ENCODE measurements around the gene TGIF1. TPM values are rescaled to one million over a fixed set of nuclear protein-coding genes. Genes with fewer than 3 reads are reported as not detected.
"Not testable (repeated sequence)": the region's sequence is repeated elsewhere in the genome, so short reads cannot be mapped to it uniquely, and the experiment has no call there.

TGIF1 gene
- total RNA-seq, 1 donor from 2014 or later, result 441 TPM

GRCh38 chr18:3408107-3408506, 41.9 kb upstream of the TGIF1 start:
- DNase-seq (ENCODE audit: low read depth) (no peak), FAIRE-seq (no peak)
- Histone ChIP-seq H3K36me3 (ENCODE audit: control insufficient read depth, insufficient read depth, low read length) (no peaks in the 10 kb centered on the region), H3K27me3 (ENCODE audit: control insufficient read depth, insufficient read depth, low read length) (no peaks in the 10 kb centered on the region), H3K4me3 (ENCODE audit: low read depth, low read length) (no peak overlapping the region)
- TF ChIP-seq, protein P1, sequence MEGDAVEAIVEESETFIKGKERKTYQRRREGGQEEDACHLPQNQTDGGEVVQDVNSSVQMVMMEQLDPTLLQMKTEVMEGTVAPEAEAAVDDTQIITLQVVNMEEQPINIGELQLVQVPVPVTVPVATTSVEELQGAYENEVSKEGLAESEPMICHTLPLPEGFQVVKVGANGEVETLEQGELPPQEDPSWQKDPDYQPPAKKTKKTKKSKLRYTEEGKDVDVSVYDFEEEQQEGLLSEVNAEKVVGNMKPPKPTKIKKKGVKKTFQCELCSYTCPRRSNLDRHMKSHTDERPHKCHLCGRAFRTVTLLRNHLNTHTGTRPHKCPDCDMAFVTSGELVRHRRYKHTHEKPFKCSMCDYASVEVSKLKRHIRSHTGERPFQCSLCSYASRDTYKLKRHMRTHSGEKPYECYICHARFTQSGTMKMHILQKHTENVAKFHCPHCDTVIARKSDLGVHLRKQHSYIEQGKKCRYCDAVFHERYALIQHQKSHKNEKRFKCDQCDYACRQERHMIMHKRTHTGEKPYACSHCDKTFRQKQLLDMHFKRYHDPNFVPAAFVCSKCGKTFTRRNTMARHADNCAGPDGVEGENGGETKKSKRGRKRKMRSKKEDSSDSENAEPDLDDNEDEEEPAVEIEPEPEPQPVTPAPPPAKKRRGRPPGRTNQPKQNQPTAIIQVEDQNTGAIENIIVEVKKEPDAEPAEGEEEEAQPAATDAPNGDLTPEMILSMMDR (IDR thresholded peaks at IDR 0.05; ENCODE audit: insufficient read depth, low read length, severe bottlenecking), result no peak

GRCh38 chr18:3409811-3410210, 40.2 kb upstream of the TGIF1 start:
- Histone ChIP-seq H3K27me3 (ENCODE audit: control insufficient read depth, insufficient read depth, low read length) (no peaks in the 10 kb centered on the region), H3K4me3 (ENCODE audit: low read depth, low read length) (no peak overlapping the region), H3K36me3 (ENCODE audit: control insufficient read depth, insufficient read depth, low read length) (no peaks in the 10 kb centered on the region)
- FAIRE-seq (no peak), DNase-seq (ENCODE audit: low read depth) (no peak)
- TF ChIP-seq, protein P1 (IDR thresholded peaks at IDR 0.05; ENCODE audit: insufficient read depth, low read length, severe bottlenecking), result no peak

DNA sequence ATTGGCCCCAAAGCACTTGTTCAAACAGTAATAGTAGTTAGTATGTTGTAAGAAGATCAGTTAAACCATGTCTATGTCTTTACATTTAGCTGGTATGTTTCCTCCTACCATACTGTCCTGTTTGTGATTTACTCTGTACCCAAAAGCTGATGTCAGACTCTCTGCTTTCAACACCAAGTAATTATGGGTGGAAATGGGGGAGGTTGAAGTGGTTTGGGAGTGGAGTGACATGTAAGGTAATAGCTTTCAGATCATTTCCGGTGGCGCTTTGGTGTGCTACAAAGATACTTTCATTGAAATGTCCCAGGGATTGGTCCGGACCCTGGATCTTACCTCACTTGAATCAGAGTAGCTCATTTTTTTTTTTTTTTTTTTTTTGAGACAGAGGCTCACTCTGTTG, 39.7 kb upstream of the TGIF1 start:
- FAIRE-seq (no peak), DNase-seq (ENCODE audit: low read depth) (no peak)
- H3K27me3 ChIP-seq (ENCODE audit: control insufficient read depth, insufficient read depth, low read length), result no peaks in the 10 kb centered on the region
- no peak overlapping the region for H3K4me3 ChIP-seq (ENCODE audit: low read depth, low read length)
- no peaks in the 10 kb centered on the region for H3K36me3 ChIP-seq (ENCODE audit: control insufficient read depth, insufficient read depth, low read length)
- TF ChIP-seq, protein P1 (IDR thresholded peaks at IDR 0.05; ENCODE audit: insufficient read depth, low read length, severe bottlenecking), result no peak

- H3K36me3 ChIP-seq (ENCODE audit: control insufficient read depth, insufficient read depth, low read length); DNase-seq (ENCODE audit: low read depth); FAIRE-seq; H3K4me3 ChIP-seq (ENCODE audit: low read depth, low read length); H3K27me3 ChIP-seq (ENCODE audit: control insufficient read depth, insufficient read depth, low read length): not testable (repeated sequence)
Measured at GRCh38 chr18:3410876-3411275, 39.1 kb upstream of the TGIF1 start.

DNA sequence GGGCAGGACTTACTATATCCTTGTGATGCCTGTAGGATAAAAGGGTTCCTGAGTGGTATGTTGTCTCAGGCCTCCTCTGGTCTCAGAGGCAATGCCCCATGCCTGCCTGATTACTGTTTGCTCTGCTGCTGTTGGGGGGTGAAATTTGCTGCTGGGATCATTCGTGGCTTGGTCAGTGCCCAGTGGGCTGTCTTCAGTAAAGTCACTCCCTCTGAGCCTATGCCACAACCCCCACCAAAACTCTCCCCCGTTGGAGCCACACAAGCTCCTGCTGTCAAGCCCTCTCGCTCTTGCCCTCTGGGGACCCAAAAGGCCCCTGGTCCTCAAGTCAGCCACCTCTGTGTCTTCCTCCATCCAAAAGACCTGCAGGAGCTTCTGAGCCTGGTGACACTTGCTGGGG, 38.6 kb upstream of the TGIF1 start:
- Histone ChIP-seq H3K27me3 (ENCODE audit: control insufficient read depth, insufficient read depth, low read length) (no peaks in the 10 kb centered on the region), H3K4me3 (ENCODE audit: low read depth, low read length) (no peak overlapping the region), H3K36me3 (ENCODE audit: control insufficient read depth, insufficient read depth, low read length) (no peaks in the 10 kb centered on the region)
- DNase-seq (ENCODE audit: low read depth) (no peak), FAIRE-seq (no peak)
- TF ChIP-seq, protein P1 (IDR thresholded peaks at IDR 0.05; ENCODE audit: insufficient read depth, low read length, severe bottlenecking), result no peak

DNA sequence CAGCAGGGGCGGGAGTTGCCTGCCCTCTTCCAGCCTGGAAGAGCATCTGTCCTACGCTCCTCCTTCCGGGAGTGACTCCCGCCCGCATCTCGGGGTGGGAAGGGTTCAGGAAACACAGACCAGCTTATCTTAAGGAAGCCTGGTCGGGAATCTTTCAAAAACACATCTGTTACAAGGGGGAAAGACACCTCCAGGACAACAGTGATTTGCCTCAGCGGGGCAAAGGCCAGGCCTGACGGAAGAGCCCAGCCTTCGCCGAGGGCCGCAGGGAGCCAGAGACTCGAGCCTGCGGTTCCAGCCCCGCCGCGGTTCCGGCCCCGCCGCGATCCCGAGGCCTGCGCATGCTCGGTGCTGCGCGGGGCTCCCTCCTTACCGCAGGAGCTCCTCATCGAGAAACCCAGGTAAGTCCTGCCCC, 38.1 kb upstream of the TGIF1 start:
- Histone ChIP-seq H3K4me3 (ENCODE audit: low read depth, low read length) (peak overlapping the region; percentile 11), H3K27me3 (ENCODE audit: control insufficient read depth, insufficient read depth, low read length) (no peaks in the 10 kb centered on the region), H3K36me3 (ENCODE audit: control insufficient read depth, insufficient read depth, low read length) (no peaks in the 10 kb centered on the region)
- FAIRE-seq, result no peak
- TF ChIP-seq, protein P1 (IDR thresholded peaks at IDR 0.05; ENCODE audit: insufficient read depth, low read length, severe bottlenecking), result no peak
- DNase-seq (ENCODE audit: low read depth), result no peak

DNA sequence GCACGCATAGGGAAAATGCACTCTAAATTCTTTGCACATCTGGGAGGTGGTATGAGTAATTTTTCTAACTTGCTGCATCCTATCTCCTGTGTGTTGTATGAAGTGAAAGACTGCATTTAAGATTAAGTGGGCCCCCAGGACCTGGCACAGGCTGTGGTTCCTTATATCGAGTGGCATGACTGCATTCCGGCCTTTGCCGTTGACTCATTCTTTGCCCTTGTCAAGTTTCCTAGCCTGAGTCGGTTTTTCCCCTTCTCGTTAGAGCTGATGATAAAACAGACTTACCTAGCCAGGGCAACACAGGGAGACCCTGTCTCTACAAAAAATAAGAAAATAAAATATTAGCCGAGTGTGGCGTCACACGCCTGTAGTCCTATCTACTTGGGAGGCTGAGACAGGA, 37.4 kb upstream of the TGIF1 start:
- H3K27me3 ChIP-seq (ENCODE audit: control insufficient read depth, insufficient read depth, low read length); H3K36me3 ChIP-seq (ENCODE audit: control insufficient read depth, insufficient read depth, low read length); H3K4me3 ChIP-seq (ENCODE audit: low read depth, low read length); FAIRE-seq: not testable (repeated sequence)
- DNase-seq (ENCODE audit: low read depth), result peak; percentile 95

Data from bronchial epithelial cell (primary cell).